HepG2 (cell line): ENCODE measurements around the gene ASTN1. TPM values are rescaled to one million over a fixed set of nuclear protein-coding genes. Genes with fewer than 3 reads are reported as not detected.

ENCODE experiments used
- ATAC-seq: fragments of 200-7000 bp; cut with Tn5 transposase; 3 replicates; pipeline ENCODE4 v1.9.1; 2020; ENCODE audit warnings: mild to moderate bottlenecking, moderate library complexity
- BruUV-seq: library from RNA; stranded (reverse); fragments of 400-500 nt; replicated peaks from 2 replicates; lab custom pipeline; 2021; lab: Mats Ljungman, UMichigan
- CTCF ChIA-PET: fragments of 300-600 bp; formaldehyde crosslinking; extraction: SDS; loops from one replicate; lab custom pipeline; 2021; ENCODE audit warnings: low total read pairs, inconsistent platforms, low intra/inter-chr PET ratio; lab: Yijun Ruan, JAX
- POLR2A ChIA-PET: fragments of 350-600 bp; sonication (Branson Sonifier 250); formaldehyde crosslinking; loops from one replicate; lab custom pipeline; 2020; ENCODE audit warnings: antibody characterized with exemption, inconsistent platforms; lab: Yijun Ruan, JAX
- DNase-seq: peaks from one replicate; pipeline ENCODE4 v3.0.0-alpha.2; 2015; ENCODE audit warnings: low spot score
- FAIRE-seq: peaks from 3 replicates; lab custom pipeline; 2011; peaks lifted over from hg19 to GRCh38; lab: Jason Lieb, UNC
- H2AFZ ChIP-seq: one replicate; pipeline ENCODE4 v1.6.1; 2011; ENCODE audit warnings: low read length, inconsistent platforms
- H3K27ac ChIP-seq: fragments of 300-600 bp; 3 replicates; pipeline ENCODE4 v1.8.0; 2011; ENCODE audit warnings: mixed run types, mild to moderate bottlenecking, mixed read lengths, low read length, inconsistent platforms; ENCODE audit not compliant: insufficient read depth; ENCODE audit errors: extremely low read length
- H3K27me3 ChIP-seq, 2 experiments: fragments of 200-600 bp in 1 of 2; 2 replicates in 1 of 2; 3 replicates in 1 of 2; pipeline versions ENCODE4 v1.6.0 to v1.8.0; 2011; ENCODE audit warnings: low read length in 2 of 2, mild to moderate bottlenecking in 2 of 2, moderate library complexity in 2 of 2, inconsistent platforms in 1 of 2; ENCODE audit not compliant: insufficient read depth in 2 of 2, control insufficient read depth in 1 of 2
- H3K36me3 ChIP-seq, 2 experiments: fragments of 200-600 bp in 1 of 2; replicated peaks in 1 of 2; 2 replicates in 1 of 2; 3 replicates in 1 of 2; pipeline versions ENCODE4 v1.5.1 to v1.8.0; 2011; ENCODE audit warnings: low read length in 2 of 2, inconsistent platforms in 1 of 2; ENCODE audit not compliant: insufficient read depth in 2 of 2, control insufficient read depth in 1 of 2
- H3K4me1 ChIP-seq: 2 replicates; pipeline ENCODE4 v1.5.1; 2012; ENCODE audit warnings: low read length, inconsistent platforms; ENCODE audit not compliant: insufficient read depth
- H3K4me2 ChIP-seq: 2 replicates; pipeline ENCODE4 v1.6.0; 2011; ENCODE audit warnings: low read depth, low read length, inconsistent platforms
- H3K4me3 ChIP-seq, 3 experiments: fragments of 200-600 bp in 1 of 3; sonication (generic), shearing (Covaris generic) in 1 of 3; replicated peaks in 1 of 3; 2 replicates each; pipeline ENCODE4 v1.5.1; 2011 to 2016; ENCODE audit warnings: low read length in 3 of 3, inconsistent platforms in 2 of 3, low read depth in 2 of 3, mild to moderate bottlenecking in 2 of 3, control low read depth in 1 of 3, mixed read lengths in 1 of 3; ENCODE audit not compliant: insufficient read depth in 1 of 3
- H3K79me2 ChIP-seq: one replicate; pipeline ENCODE4 v1.6.1; 2011; ENCODE audit warnings: low read length, inconsistent platforms; ENCODE audit not compliant: insufficient read depth
- H3K9ac ChIP-seq: 2 replicates; pipeline ENCODE4 v1.6.0; 2011; ENCODE audit warnings: mild to moderate bottlenecking, low read depth, low read length, inconsistent platforms; ENCODE audit not compliant: insufficient read depth
- H3K9me3 ChIP-seq: 2 replicates; pipeline ENCODE4 v1.5.1; 2012; ENCODE audit warnings: mild to moderate bottlenecking, low read length
- H4K20me1 ChIP-seq: 2 replicates; pipeline ENCODE4 v1.6.0; 2011; ENCODE audit warnings: inconsistent platforms, mild to moderate bottlenecking, low read length, moderate library complexity; ENCODE audit not compliant: insufficient read depth
- JUND ChIP-seq: sonication (generic); formaldehyde crosslinking; IDR thresholded peaks from 2 replicates; pipeline ENCODE4 v1.8.0; 2022; ENCODE audit warnings: mild to moderate bottlenecking, missing genetic modification reagents
- NAIF1 ChIP-seq: sonication (generic); formaldehyde crosslinking; IDR thresholded peaks from 2 replicates; pipeline ENCODE4 v1.5.0; 2020; ENCODE audit warnings: mild to moderate bottlenecking, missing genetic modification reagents, borderline replicate concordance
- NFAT5 ChIP-seq: sonication (generic); formaldehyde crosslinking; IDR thresholded peaks from 2 replicates; pipeline ENCODE4 v1.4.0; 2020; ENCODE audit warnings: missing genetic modification reagents
- ONECUT2 ChIP-seq: sonication (generic); formaldehyde crosslinking; IDR thresholded peaks from 2 replicates; pipeline ENCODE4 v1.4.0; 2020; ENCODE audit warnings: missing genetic modification reagents
- PBX2 ChIP-seq: IDR thresholded peaks from 2 replicates; pipeline ENCODE4 v1.6.1; 2016; ENCODE audit warnings: control low read depth
- RBAK ChIP-seq: sonication (generic); formaldehyde crosslinking; IDR thresholded peaks from 2 replicates; pipeline ENCODE4 v1.5.1; 2020; ENCODE audit warnings: mild to moderate bottlenecking, missing genetic modification reagents
- RBM39 ChIP-seq: fragments of 200-400 bp; formaldehyde crosslinking; IDR thresholded peaks from one replicate; pipeline ENCODE4 v1.6.1; 2018; ENCODE audit warnings: antibody characterized with exemption, mild to moderate bottlenecking, low read depth, low read length; ENCODE audit not compliant: poor library complexity, severe bottlenecking
- REL ChIP-seq: sonication (generic); formaldehyde crosslinking; conservative IDR thresholded peaks from 2 replicates; pipeline ENCODE4 v1.8.0; 2022; ENCODE audit warnings: mild to moderate bottlenecking, missing genetic modification reagents, moderate library complexity
- RFX3 ChIP-seq: IDR thresholded peaks from 2 replicates; pipeline ENCODE4 v1.6.1; 2016; ENCODE audit warnings: missing biosample characterization, missing genetic modification reagents
- TCF7L2 ChIP-seq: IDR thresholded peaks from 2 replicates; pipeline ENCODE4 v1.6.1; 2011; ENCODE audit warnings: mild to moderate bottlenecking, low read depth, low read length, moderate library complexity
- ZBTB38 ChIP-seq: sonication (generic); formaldehyde crosslinking; IDR thresholded peaks from 2 replicates; pipeline ENCODE4 v1.5.1; 2020; ENCODE audit warnings: mild to moderate bottlenecking, missing genetic modification reagents
- ZNF124 ChIP-seq: sonication (generic); formaldehyde crosslinking; IDR thresholded peaks from 2 replicates; pipeline ENCODE4 v1.4.0; 2020; ENCODE audit warnings: missing genetic modification reagents
- ZNF20 ChIP-seq: sonication (generic); formaldehyde crosslinking; IDR thresholded peaks from 2 replicates; pipeline ENCODE4 v1.4.0; 2020; ENCODE audit warnings: mild to moderate bottlenecking, moderate library complexity, missing genetic modification reagents
- ZNF354B ChIP-seq: sonication (generic); formaldehyde crosslinking; IDR thresholded peaks from 2 replicates; pipeline ENCODE4 v1.8.0; 2022; ENCODE audit warnings: mild to moderate bottlenecking, missing genetic modification reagents
- ZNF547 ChIP-seq: sonication (generic); formaldehyde crosslinking; IDR thresholded peaks from 2 replicates; pipeline ENCODE4 v1.5.1; 2020; ENCODE audit warnings: mild to moderate bottlenecking, missing genetic modification reagents
- ZNF614 ChIP-seq: IDR thresholded peaks from 2 replicates; pipeline ENCODE4 v1.6.1; 2018; ENCODE audit warnings: missing biosample characterization, missing genetic modification reagents, inconsistent platforms, borderline replicate concordance
- ZNF619 ChIP-seq: sonication (generic); formaldehyde crosslinking; IDR thresholded peaks from 2 replicates; pipeline ENCODE4 v1.4.0; 2020; ENCODE audit warnings: mild to moderate bottlenecking, missing genetic modification reagents
- ZUFSP ChIP-seq: sonication (generic); formaldehyde crosslinking; IDR thresholded peaks from 2 replicates; pipeline ENCODE4 v1.9.0; 2021; ENCODE audit warnings: missing genetic modification reagents, mild to moderate bottlenecking, borderline replicate concordance
- WGBS: methylation state at CpG from one replicate; pipeline ENCODE4 v1.1.6; 2017; ENCODE audit warnings: low lambda C conversion rate; 5-methylcytosine and 5-hydroxymethylcytosine counted together
- in situ Hi-C: cut with HindIII; loops from 2 replicates; pipeline ENCODE4 v1.10.0; 2017; ENCODE audit warnings: low pct_unique_long_range_greater_than_20kb; ENCODE audit not compliant: extremely low pct_ligation_motif_present
- intact Hi-C: fragments of 100-400 bp; cut with micrococcal nuclease; formaldehyde crosslinking; loops from one replicate; pipeline ENCODE4 v1.10.0; 2022; ENCODE audit not compliant: unreplicated experiment
- polyA plus RNA-seq, 8 experiments: library from polyadenylated mRNA; depleted of rRNA in 3 of 8; stranded (reverse) in 7 of 8; unstranded in 1 of 8; fragments of >200 nt; fragmentation: Illumina TruSeq in 4 of 8; extraction: Trizol in 4 of 8; gene quantifications; 2 replicates each; pipeline versions ENCODE4 v1.2.1 to v1.2.3, GENCODE V29; 2011 to 2016; ENCODE audit warnings: low read depth in 4 of 8, missing spikeins in 1 of 8, mixed read lengths in 1 of 8; ENCODE audit not compliant: insufficient read depth in 1 of 8
- total RNA-seq, 5 experiments: library from RNA; depleted of rRNA; stranded (reverse); fragments of >200 nt; fragmentation: Illumina TruSeq; extraction: Trizol; gene quantifications; 2 replicates each; pipeline ENCODE4 v1.2.3, GENCODE V29; 2016; ENCODE audit warnings: low read depth in 1 of 5

ASTN1 gene
- total and polyA plus RNA-seq, 2 of the 13 experiments (the other 11 are each of a cell fraction or from before 2014, with no cell fraction given), result not detected

GRCh38 chr1:177132141-177132540 is 32.4 kb downstream of the ASTN1 start:
- H3K4me1 ChIP-seq, result no peaks in the 10 kb centered on the region
- no peak for FAIRE-seq
- H3K4me2 ChIP-seq, result no peak overlapping the region
- no peak overlapping the region for H3K9ac ChIP-seq
- H3K36me3 ChIP-seq, result no peaks in the 10 kb centered on the region
- H4K20me1 ChIP-seq, result no peaks in the 10 kb centered on the region
- H3K79me2 ChIP-seq, result no peaks in the 10 kb centered on the region
- intact Hi-C loops, result no loop called here
- no peak overlapping the region for H3K27ac ChIP-seq
- H3K27me3 ChIP-seq, result no peaks in the 10 kb centered on the region; a peak in 2 of 5 replicates
- no TSS peak for BruUV-seq
- no peaks in the 10 kb centered on the region for H3K9me3 ChIP-seq
- no peak overlapping the region for H2AFZ ChIP-seq
- TF ChIP-seq ZNF354B, result no peak
- TF ChIP-seq ZNF547 (CRISPR knock-in tag), result no peak
- no peak for TF ChIP-seq TCF7L2
- no peak for TF ChIP-seq NAIF1
- TF ChIP-seq RFX3 (CRISPR knock-in tag), result no peak
- no peak for TF ChIP-seq ZNF619
- TF ChIP-seq PBX2, result no peak
- TF ChIP-seq ZBTB38, result no peak
- TF ChIP-seq ZNF124 (CRISPR knock-in tag), result no peak
- TF ChIP-seq ONECUT2 (CRISPR knock-in tag), result no peak
- no peak for TF ChIP-seq RBM39
- TF ChIP-seq RBAK (CRISPR knock-in tag), result no peak
- no peak for TF ChIP-seq ZUFSP
- TF ChIP-seq ZNF20, result no peak
- no peak for TF ChIP-seq ZNF614 (CRISPR knock-in tag)
- no peak for TF ChIP-seq NFAT5 (CRISPR knock-in tag)
- TF ChIP-seq REL (CRISPR knock-in tag), result no peak
- no peak for TF ChIP-seq JUND (CRISPR knock-in tag)
- TF ChIP-seq, all 625 proteins: peak for 0
- in situ Hi-C loops, result no loop called here
- POLR2A ChIA-PET, result no interaction called here
- DNase-seq (no peak), ATAC-seq (no peak)
- WGBS, result 5% methylated on average over 2 of the region's 2 CpGs
- H3K4me3 ChIP-seq, result no peak overlapping the region
- CTCF ChIA-PET, result no interaction called here
